GM12874 (cell line): ENCODE data around the gene RHBDD1.

ENCODE experiments used
- CTCF ChIP-seq: IDR thresholded peaks from 2 replicates; pipeline ENCODE4 v1.5.1; 2011; ENCODE audit warnings: low read depth, mild to moderate bottlenecking, control low read depth, low read length, moderate library complexity; ENCODE audit not compliant: insufficient read depth

RHBDD1 gene

GRCh38 chr2:226911932-226912331, 76.1 kb downstream of the RHBDD1 start:
- TF ChIP-seq CTCF: no peak

GRCh38 chr2:226913641-226914040, 77.8 kb downstream of the RHBDD1 start:
- TF ChIP-seq CTCF: no peak

- no peak for TF ChIP-seq CTCF
Observed at GRCh38 chr2:226915846-226916360, 80.0 kb downstream of the RHBDD1 start.

- no peak for TF ChIP-seq CTCF
Observed at GRCh38 chr2:226916669-226917068, 80.8 kb downstream of the RHBDD1 start.

- TF ChIP-seq CTCF: no peak
Observed at GRCh38 chr2:226932443-226932842, 96.6 kb downstream of the RHBDD1 start.

GRCh38 chr2:226934546-226935201, 98.8 kb downstream of the RHBDD1 start:
- TF ChIP-seq CTCF: no peak

GRCh38 chr2:226943862-226944620, 108.2 kb downstream of the RHBDD1 start:
- TF ChIP-seq CTCF: no peak
